GOT3 (cell line): Measurements from ENCODE around the gene GBP1.

ENCODE experiments used
- DNase-seq: peaks from one replicate; lab custom pipeline; 2025; ENCODE audit warnings: mixed read lengths; lab: John Stamatoyannopoulos, UW

The GBP1 gene

GRCh38 chr1:89005286-89006151 is 59.5 kb downstream of the GBP1 start:
- DNase-seq = no peak
